Activated naive CD4-positive, alpha-beta T cell treated with anti-CD3 and anti-CD28 coated beads, Interleukin-2, amount 10 ng/mL, durations not matched to agents 7 days and 5 days (primary cell): ENCODE data around the gene DEDD2.

Experiments used
- CTCF ChIA-PET: fragments of 350-600 bp; sonication (Branson Sonifier 250); formaldehyde crosslinking; loops from one replicate; lab custom pipeline; 2021; ENCODE audit warnings: antibody characterized with exemption; lab: Charles Lee
- DNase-seq: peaks from one replicate; pipeline ENCODE4 v3.0.0-alpha.2; 2020
- H3K27ac Mint-ChIP-seq: one replicate; pipeline ENCODE4 v1.8.0; 2021; ENCODE audit warnings: mild to moderate bottlenecking, moderate library complexity, mixed read lengths
- H3K27me3 Mint-ChIP-seq: one replicate; pipeline ENCODE4 v1.8.0; 2021; ENCODE audit warnings: mild to moderate bottlenecking, mixed read lengths
- H3K36me3 Mint-ChIP-seq: one replicate; pipeline ENCODE4 v1.8.0; 2021; ENCODE audit warnings: mixed read lengths
- H3K4me1 Mint-ChIP-seq: one replicate; pipeline ENCODE4 v1.8.0; 2021; ENCODE audit warnings: mixed read lengths
- H3K4me3 Mint-ChIP-seq: one replicate; pipeline ENCODE4 v1.8.0; 2021; ENCODE audit warnings: mild to moderate bottlenecking, moderate library complexity, mixed read lengths
- H3K9me3 Mint-ChIP-seq: one replicate; pipeline ENCODE4 v1.8.0; 2021; ENCODE audit warnings: mixed read lengths

DEDD2 gene

DNA sequence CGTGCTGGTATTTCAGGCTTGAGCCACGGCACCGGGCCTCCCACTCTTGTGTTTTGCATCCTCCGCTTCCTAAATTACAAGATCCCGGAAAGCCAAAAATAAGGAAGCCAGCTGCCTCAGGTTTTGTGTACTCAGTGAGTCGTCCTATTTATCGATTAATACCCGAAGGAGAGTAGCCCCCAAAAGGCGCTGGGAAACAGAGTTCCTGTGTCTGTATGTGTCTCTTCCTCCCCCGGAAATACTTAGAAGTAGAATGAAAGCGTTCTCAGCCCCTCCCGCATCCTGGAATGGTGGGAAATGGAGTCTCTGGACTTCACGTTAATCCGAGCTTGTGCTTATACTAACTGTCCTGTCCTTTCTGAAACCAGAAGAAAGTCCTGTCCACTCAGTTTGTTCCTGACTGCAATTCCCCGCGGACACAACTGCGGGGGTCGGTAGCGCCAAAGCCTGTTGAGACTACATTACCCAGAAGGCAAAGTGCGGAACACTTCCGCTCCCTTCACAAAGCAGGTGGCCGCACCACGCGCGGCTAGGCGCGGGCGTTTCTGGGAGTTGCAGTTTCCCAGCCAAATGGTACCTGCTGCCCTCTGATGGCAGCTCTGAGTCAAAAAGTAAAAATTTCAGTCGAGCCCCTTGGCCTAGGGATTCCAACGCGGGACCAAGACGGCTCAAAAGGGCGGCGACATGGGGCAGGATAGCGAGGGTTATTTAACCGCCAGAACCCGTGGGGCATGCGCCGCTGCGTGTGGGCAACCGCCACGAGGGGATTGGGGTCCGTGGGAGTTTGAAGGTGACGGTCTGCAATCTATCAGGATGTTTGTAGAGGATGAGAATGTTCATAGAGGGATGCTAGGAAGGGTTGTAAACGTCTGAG is 27.1 kb upstream of the DEDD2 start:
- no peaks in the 10 kb centered on the region for H3K27me3 Mint-ChIP-seq
- CTCF ChIA-PET: interaction anchor here (1.3 to 6.6 kb wide), 6 partner anchors 34 to 136 kb away, joined by 4 to 57 read pairs (median 8); partner anchors contain the start of gene POU2F2
- DNase-seq: peak; percentile 96
- H3K9me3 Mint-ChIP-seq: no peaks in the 10 kb centered on the region
- H3K36me3 Mint-ChIP-seq: peaks cover 16% of the 10 kb centered on the region
- H3K4me3 Mint-ChIP-seq: peak overlapping the region; percentile 96
- H3K27ac Mint-ChIP-seq: peak overlapping the region; percentile 93
- H3K4me1 Mint-ChIP-seq: peaks cover 57% of the 10 kb centered on the region

DNA sequence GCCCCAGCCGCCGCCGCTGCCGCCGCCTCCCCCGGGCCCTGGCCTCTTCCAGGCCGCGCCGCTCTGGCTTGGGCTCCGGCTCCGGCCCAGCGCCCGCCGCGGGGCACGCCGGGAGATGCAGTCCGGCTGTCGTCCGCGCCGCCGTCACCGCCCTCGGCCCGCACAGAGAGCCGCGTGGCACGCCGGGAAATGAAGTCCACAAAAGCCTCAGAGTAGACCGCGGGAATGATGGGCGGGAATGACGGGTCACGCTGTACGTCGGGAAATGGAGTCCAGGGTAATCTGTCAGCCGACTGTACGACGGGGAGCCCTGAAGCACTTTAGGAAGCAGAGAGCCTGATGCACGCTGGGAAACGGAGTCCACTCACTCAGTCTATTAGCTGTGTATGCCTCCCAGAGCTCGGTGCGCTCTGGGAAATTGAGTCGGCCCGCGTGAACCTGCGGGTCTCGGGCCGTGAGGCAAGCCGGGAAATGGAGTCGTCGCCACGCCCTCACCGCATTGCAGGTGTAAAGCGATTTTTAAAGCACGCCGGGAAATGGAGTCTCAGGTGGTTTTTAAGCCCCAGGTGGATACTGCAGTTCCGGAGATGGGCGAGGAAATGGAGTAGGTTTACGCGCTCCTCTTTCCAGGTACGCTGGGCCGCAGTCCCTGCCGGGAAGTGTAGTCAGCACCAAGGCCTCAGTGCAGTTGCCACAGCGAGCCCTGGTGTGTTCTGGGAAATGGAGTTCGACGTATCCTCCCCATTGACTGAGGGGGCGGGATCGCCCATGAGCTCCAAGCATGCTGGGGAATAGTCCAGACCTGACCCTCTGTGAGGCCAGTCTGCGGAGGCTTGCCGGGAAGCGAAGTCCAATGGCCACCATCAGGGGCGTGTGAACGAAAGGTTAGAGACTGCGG is 25.3 kb upstream of the DEDD2 start, which contains the start of gene GSK3A:
Gene GSK3A, minus strand, starts transcription at position 91 of the 898 bp plus-strand sequence. CDS start 137 bp downstream, outside the sequence.
- peak; percentile 98 for DNase-seq
- H3K27ac Mint-ChIP-seq: peak within 1 kb of the TSS; percentile 93
- peak within 1 kb of the TSS; percentile 96 for H3K4me3 Mint-ChIP-seq
- peaks cover 64% of the 10 kb centered on the region for H3K4me1 Mint-ChIP-seq
- peaks cover 22% of the 10 kb centered on the region for H3K36me3 Mint-ChIP-seq
- no peaks in the 10 kb centered on the region for H3K27me3 Mint-ChIP-seq
- H3K9me3 Mint-ChIP-seq: no peaks in the 10 kb centered on the region
- CTCF ChIA-PET: interaction anchor here (1.1 to 6.6 kb wide), 7 partner anchors 9 to 133 kb away, joined by 3 to 57 read pairs (median 4); partner anchors contain the start of genes POU2F2 and ZNF526

DNA sequence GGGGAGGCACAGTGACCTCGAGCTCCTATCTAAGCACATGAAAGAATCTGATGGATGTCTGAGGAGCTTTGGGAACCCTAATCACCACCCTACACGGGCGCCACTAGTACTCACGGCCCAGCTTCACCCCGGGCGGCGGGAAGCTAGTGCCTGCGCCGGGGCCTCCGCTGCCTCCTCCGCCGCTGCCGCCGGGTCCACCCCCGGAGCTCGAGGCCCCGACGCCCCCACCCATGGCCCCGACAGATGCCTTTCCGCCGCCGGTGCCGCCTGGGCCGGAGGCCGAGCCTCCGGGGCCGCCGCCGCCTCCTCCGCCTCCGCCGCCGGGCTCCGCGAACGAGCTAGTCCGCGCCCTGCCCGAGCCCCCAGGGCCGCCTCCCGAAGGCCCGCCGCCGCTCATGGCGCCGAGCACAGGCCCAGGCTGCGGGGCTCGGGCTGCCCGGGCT is 24.6 kb upstream of the DEDD2 start:
- peak overlapping the region; percentile 89 for H3K27ac Mint-ChIP-seq
- CTCF ChIA-PET: interaction anchor here (1.1 to 6.6 kb wide), 5 partner anchors 10 to 133 kb away, joined by 3 to 57 read pairs (median 4); no protein-coding TSS in a partner anchor
- DNase-seq: no peak
- H3K27me3 Mint-ChIP-seq: no peaks in the 10 kb centered on the region
- no peaks in the 10 kb centered on the region for H3K9me3 Mint-ChIP-seq
- peaks cover 22% of the 10 kb centered on the region for H3K36me3 Mint-ChIP-seq
- peaks cover 63% of the 10 kb centered on the region for H3K4me1 Mint-ChIP-seq
- peak overlapping the region; percentile 96 for H3K4me3 Mint-ChIP-seq

DNA sequence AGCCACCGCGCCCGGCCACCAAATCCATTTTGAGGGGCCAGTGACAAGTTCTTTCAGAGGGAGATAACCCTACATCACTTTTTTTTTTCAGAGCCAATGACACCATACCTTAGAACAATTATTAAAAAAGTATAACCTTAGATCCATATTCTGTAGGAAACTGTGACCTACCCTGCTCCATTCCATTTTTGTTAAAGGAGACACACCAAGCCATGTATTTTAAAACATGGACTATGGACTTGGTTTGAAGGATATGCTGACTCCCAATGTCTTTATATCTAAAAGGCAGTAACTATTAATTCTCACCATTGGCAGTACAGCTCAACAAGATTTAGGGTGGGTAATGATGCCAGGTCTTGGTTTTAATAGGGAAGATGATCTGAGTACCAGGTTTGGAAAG is 23.8 kb upstream of the DEDD2 start:
- CTCF ChIA-PET: interaction anchor here (1.5 to 1.8 kb wide), 3 partner anchors 38 to 132 kb away, joined by 4 to 6 read pairs (median 5); no protein-coding TSS in a partner anchor
- Mint-ChIP-seq H3K27ac (peak overlapping the region; percentile 89), H3K4me1 (peaks cover 55% of the 10 kb centered on the region), H3K9me3 (no peaks in the 10 kb centered on the region), H3K4me3 (peak overlapping the region; percentile 96), H3K27me3 (no peaks in the 10 kb centered on the region), H3K36me3 (peaks cover 26% of the 10 kb centered on the region)
- DNase-seq: no peak

DNA sequence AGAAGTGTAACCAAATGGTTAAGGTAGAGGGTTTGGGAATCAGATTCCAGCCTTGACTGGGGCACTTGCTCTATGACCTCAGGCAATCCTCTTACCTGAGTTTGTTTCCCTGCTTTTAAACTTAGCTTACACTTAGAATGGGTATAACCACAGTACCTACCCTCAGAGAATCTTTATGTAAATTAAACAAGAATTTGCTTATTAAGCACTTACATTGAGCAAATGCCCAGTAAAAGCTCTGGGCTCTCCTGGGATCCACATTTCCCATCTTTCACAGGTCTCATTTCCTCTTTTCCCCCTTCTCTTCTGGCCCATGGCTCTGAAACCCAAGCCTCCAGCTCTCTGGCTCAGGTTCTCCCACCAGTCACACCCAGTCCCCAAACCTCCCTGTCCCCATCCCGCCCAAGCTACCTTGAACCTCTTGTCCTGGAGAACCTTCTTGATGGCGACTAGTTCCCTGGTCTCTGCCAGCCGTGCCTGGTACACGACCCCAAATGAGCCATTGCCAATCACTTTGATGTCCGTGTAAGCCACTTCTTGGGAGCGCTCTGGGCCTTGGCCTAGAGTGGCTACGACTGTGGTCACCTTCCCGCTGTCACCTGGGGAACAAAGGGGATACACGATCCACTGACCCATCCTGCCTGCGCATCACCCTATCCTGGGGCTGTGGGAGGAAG is 22.2 kb upstream of the DEDD2 start:
- no peak overlapping the region for H3K4me3 Mint-ChIP-seq
- peaks cover 44% of the 10 kb centered on the region for H3K4me1 Mint-ChIP-seq
- peak overlapping the region; percentile 70 for H3K27ac Mint-ChIP-seq
- CTCF ChIA-PET: interaction anchor here (0.9 to 1.8 kb wide), 3 partner anchors 39 to 130 kb away, joined by 3 to 6 read pairs (median 5); no protein-coding TSS in a partner anchor
- H3K27me3 Mint-ChIP-seq: no peaks in the 10 kb centered on the region
- peaks cover 35% of the 10 kb centered on the region for H3K36me3 Mint-ChIP-seq
- no peaks in the 10 kb centered on the region for H3K9me3 Mint-ChIP-seq
- DNase-seq: no peak

DNA sequence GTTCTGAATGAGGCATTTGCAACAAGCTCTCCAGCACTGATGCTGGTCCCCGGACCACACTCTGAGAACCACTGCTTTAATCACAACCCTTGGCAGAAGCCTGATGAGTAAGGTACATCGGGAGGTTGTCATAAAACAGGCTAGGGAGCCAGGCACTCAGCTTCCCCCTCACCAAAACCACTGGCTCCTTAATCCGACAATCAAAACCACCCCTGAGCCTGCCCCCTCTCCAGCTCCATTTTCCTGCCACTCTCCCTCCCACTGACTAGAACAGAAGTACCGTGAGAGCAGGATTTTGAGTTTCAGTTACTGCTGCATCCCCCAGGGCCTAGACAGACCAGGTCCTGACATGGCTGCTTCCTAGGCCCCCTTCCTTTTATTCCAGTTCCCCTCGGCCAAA is 17.7 kb upstream of the DEDD2 start:
- DNase-seq: no peak
- CTCF ChIA-PET: interaction anchor here (1.2 kb wide), 1 partner anchor 123 kb away, joined by 3 read pairs; no protein-coding TSS in a partner anchor
- no peak overlapping the region for H3K27ac Mint-ChIP-seq
- H3K4me1 Mint-ChIP-seq: peaks cover 18% of the 10 kb centered on the region
- no peak overlapping the region for H3K4me3 Mint-ChIP-seq
- no peaks in the 10 kb centered on the region for H3K9me3 Mint-ChIP-seq
- H3K27me3 Mint-ChIP-seq: no peaks in the 10 kb centered on the region
- H3K36me3 Mint-ChIP-seq: peaks cover 61% of the 10 kb centered on the region

DNA sequence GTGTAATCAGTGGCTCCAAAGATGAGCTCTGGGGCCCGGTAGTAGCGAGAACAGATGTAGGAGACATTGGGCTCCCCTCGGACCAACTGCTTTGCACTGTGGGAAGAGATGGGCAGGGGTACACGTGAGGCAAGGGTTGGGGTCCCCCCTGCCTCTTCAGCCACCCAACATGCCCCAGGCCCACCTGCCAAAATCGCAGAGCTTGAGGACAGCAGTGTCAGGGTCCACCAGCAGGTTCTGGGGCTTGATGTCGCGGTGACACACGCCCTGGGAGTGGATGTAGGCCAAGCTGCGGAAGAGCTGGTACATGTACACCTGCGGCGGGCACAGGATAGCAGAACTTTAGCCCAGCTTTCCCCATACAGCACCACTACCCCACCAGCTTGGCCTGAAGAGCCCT is 16.9 kb upstream of the DEDD2 start:
- Mint-ChIP-seq H3K36me3 (peaks cover 59% of the 10 kb centered on the region), H3K4me1 (peaks cover 17% of the 10 kb centered on the region), H3K27ac (no peak overlapping the region), H3K27me3 (no peaks in the 10 kb centered on the region), H3K9me3 (no peaks in the 10 kb centered on the region), H3K4me3 (no peak overlapping the region)
- CTCF ChIA-PET: interaction anchor here (1.2 kb wide), 1 partner anchor 122 kb away, joined by 3 read pairs; no protein-coding TSS in a partner anchor
- no peak for DNase-seq

DNA sequence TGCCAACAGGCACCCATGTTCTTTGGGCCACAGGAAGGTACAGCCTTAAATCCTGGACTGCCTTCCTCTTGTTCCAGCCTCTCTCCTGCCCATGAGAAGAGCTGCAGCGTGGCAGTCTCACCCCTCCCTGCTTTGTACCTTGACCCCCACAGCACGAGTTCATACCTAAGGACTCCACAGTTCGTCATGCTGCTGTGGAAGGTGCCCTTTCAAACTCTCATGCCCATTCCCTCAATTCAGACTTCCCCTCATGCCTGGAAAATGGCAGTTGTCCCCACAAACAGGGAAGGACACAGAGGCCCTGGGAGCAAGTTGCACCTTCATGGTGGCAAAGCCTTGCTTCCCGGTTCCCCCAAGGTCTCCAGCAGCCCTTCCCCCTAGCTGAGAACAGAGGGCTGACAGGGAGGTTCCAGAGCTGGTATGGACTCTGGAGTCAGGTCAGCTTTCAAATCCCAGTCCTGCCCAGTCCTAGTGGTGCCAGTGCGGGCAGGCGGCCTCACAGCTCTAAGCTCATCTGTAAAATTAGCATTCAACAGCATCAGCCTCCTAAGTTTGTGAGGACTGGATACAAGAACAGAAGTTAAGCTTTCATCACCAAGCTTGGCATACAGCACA is 16.3 kb upstream of the DEDD2 start:
- peaks cover 12% of the 10 kb centered on the region for H3K4me1 Mint-ChIP-seq
- CTCF ChIA-PET: interaction anchor here (0.8 to 1.2 kb wide), 2 partner anchors 63 to 121 kb away, joined by 3 read pairs; no protein-coding TSS in a partner anchor
- H3K9me3 Mint-ChIP-seq: no peaks in the 10 kb centered on the region
- H3K27ac Mint-ChIP-seq: peak overlapping the region; percentile 34
- peaks cover 60% of the 10 kb centered on the region for H3K36me3 Mint-ChIP-seq
- H3K4me3 Mint-ChIP-seq: no peak overlapping the region
- DNase-seq: no peak
- no peaks in the 10 kb centered on the region for H3K27me3 Mint-ChIP-seq

DNA sequence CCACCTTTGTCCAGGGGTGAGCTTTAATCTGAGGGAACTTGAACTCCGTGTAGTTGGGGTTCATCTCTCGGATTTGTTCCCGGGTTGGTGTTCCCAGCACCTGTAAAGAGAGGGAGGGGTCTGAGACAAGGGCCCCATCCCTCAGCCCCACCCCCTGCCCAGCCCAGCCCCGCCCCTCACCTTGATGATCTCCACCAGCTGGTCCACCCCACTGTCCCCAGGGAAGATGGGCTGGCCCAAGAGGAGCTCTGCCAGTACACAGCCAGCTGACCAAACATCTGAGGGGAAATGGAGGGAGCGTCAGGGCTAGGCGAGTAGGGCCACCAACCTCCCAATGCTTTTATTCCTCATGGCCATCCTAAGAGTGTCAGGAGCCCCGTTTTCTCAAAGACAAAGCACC is 15.6 kb upstream of the DEDD2 start:
- Mint-ChIP-seq H3K9me3 (no peaks in the 10 kb centered on the region), H3K27ac (peak overlapping the region; percentile 34), H3K4me1 (peaks cover 12% of the 10 kb centered on the region), H3K27me3 (no peaks in the 10 kb centered on the region), H3K36me3 (peaks cover 63% of the 10 kb centered on the region), H3K4me3 (no peak overlapping the region)
- CTCF ChIA-PET: interaction anchor here (0.8 kb wide), 1 partner anchor 64 kb away, joined by 3 read pairs; no protein-coding TSS in a partner anchor
- no peak for DNase-seq

DNA sequence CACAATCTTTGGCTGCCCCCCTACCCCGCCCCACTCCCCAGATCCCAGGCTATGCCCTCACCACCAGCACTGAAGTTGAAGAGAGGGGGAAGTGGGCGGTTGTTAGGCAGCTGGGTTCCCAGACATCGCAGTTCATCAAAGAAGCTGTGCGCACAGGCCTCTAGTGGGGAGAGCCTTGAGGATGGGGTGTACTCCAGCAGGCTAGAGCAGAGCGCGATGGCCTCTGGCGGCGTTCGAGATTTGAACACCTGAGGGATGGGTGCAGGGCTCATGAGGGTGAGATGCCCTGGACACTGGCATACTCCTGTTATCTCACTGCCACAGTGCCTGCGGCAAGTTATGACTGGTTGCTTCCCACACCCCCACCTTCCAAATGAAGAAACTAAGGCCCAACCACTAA is 15.0 kb upstream of the DEDD2 start:
- DNase-seq: no peak
- Mint-ChIP-seq H3K9me3 (no peaks in the 10 kb centered on the region), H3K36me3 (peaks cover 67% of the 10 kb centered on the region), H3K27me3 (no peaks in the 10 kb centered on the region), H3K4me1 (peaks cover 12% of the 10 kb centered on the region), H3K27ac (no peak overlapping the region), H3K4me3 (no peak overlapping the region)
- CTCF ChIA-PET: interaction anchor here (1.1 kb wide), 1 partner anchor 47 kb away, joined by 5 read pairs; no protein-coding TSS in a partner anchor

DNA sequence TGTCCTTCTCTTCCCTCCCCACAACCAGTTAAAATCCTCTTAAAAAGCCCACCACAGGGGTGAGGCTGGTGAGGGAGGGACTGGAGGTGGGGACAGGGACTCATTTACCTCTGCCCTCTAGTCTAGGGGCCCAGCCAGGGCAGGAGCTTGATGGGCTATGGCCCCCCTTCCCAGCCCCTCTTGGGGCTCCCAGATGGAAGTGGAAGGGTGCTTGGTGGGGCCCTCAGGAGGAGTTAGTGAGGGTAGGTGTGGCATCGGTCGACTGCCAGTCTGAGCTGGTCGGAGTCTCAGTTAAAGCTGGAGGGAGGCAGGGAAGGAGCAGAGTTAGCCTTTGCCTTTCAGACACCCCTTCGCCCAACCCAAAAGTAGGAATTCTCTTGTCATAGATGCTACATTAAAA is 13.1 kb upstream of the DEDD2 start:
- H3K9me3 Mint-ChIP-seq: no peaks in the 10 kb centered on the region
- H3K27ac Mint-ChIP-seq: no peak overlapping the region
- H3K4me1 Mint-ChIP-seq: peaks cover 15% of the 10 kb centered on the region
- no peak for DNase-seq
- peaks cover 73% of the 10 kb centered on the region for H3K36me3 Mint-ChIP-seq
- H3K4me3 Mint-ChIP-seq: no peak overlapping the region
- H3K27me3 Mint-ChIP-seq: no peaks in the 10 kb centered on the region
- CTCF ChIA-PET: interaction anchor here (1.8 kb wide), 1 partner anchor 49 kb away, joined by 7 read pairs; no protein-coding TSS in a partner anchor

DNA sequence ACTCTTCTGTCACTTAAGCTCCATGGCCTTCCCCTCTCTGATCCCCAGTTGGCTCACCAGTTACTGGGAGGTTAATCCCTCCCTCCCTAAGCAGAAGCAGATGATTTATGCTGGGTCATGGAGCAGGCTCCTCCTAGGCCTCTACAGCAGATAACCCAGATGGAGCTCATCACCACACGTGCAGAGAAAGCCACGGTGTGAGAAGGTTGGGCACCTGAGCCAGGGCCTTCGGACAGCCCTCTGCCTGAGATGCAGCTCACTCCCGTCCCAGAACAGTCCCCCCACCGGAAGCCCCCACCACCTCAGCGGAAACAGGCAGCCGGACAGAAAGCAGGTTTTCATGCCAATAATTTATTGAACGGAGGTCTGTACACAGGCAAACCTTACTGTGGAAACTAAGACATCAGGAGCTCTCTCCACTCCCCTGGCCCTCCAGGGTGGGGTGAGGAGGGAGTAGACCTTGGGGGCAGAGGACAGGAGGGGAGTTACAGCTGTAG is 12.4 kb upstream of the DEDD2 start:
- Mint-ChIP-seq H3K4me3 (no peak overlapping the region), H3K27ac (peak overlapping the region; percentile 38), H3K9me3 (no peaks in the 10 kb centered on the region), H3K4me1 (peaks cover 15% of the 10 kb centered on the region), H3K36me3 (peaks cover 70% of the 10 kb centered on the region), H3K27me3 (no peaks in the 10 kb centered on the region)
- CTCF ChIA-PET: interaction anchor here (0.9 to 1.8 kb wide), 2 partner anchors 32 to 50 kb away, joined by 3 to 7 read pairs; no protein-coding TSS in a partner anchor
- no peak for DNase-seq
